Testis (tissue), 2 donors: ENCODE measurements around the gene KHDC4.

Experiments
- CTCF ChIP-seq, 3 experiments: fragments of 450-650 bp in 2 of 3; fragments of 200-600 bp in 1 of 3; sonication (generic) in 1 of 3; IDR thresholded peaks; one replicate each; pipeline ENCODE4 v1.5.1; 2016 to 2019; ENCODE audit warnings: antibody characterized with exemption in 3 of 3, mild to moderate bottlenecking in 2 of 3, moderate library complexity in 1 of 3
- POLR2A ChIP-seq: fragments of 450-650 bp; IDR thresholded peaks from one replicate; pipeline ENCODE4 v1.6.1; 2017; ENCODE audit warnings: antibody characterized with exemption, mild to moderate bottlenecking, moderate library complexity

DNA sequence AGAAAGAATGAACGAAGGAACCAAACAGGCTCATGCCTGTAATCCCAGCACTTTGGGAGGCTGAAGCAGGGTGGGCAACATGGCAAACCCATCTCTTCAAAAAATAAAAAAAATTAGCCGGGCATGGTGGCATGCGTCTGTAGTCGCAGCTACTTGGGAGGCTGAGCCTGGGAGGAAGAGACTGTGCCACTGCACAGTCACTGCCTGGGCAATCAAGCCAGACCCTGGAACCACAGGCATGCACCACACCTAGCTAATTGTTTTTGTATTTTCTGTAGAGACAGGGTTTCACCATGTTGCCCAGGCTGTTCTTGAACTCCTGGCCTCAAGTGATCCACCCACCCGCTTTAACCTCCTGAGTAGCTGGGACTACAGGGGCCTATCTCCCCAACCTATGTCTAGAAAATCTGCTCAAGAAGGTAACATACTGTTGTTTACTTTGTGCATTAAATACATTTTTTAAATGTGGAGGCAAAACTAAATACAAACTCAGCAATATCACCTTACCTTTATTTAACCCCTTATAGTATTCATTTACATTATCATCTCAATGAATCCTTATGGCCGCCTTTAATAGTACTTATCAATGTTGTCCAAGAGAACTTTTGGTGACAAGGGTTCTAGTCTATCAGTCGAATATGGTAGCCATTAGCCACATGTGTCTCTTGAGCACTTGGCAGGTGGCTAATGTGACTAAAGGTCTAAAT, 2.7 kb downstream of the KHDC4 start:
- no peak for TF ChIP-seq CTCF (IDR thresholded peaks at IDR 0.05)
- TF ChIP-seq POLR2A: no peak
